Transverse colon (tissue), 4 donors: Measurements from ENCODE around the gene WDR5.

ENCODE experiments used
- CTCF ChIP-seq, 5 experiments: fragments of 200-600 bp in 3 of 5; fragments of 450-650 bp in 2 of 5; sonication (generic) in 3 of 5; IDR thresholded peaks; 1 replicate in 2 of 5; 2 replicates in 3 of 5; pipeline ENCODE4 v1.5.1; 2016 to 2017; ENCODE audit warnings: antibody characterized with exemption in 5 of 5, inconsistent platforms in 3 of 5, mild to moderate bottlenecking in 2 of 5, moderate library complexity in 1 of 5
- POLR2A ChIP-seq: fragments of 450-650 bp; IDR thresholded peaks from one replicate; pipeline ENCODE4 v1.6.1; 2016; ENCODE audit warnings: antibody characterized with exemption, mild to moderate bottlenecking, moderate library complexity
- POLR2AphosphoS5 ChIP-seq, 3 donors: sonication (generic); formaldehyde crosslinking; IDR thresholded peaks; one replicate each; pipeline ENCODE4 v1.6.1; 2016; ENCODE audit warnings: antibody characterized with exemption in 3 of 3

GRCh38 chr9:134205672-134206310 lies 69.9 kb downstream of the WDR5 start:
- TF ChIP-seq CTCF (IDR thresholded peaks at IDR 0.05) (no peak), POLR2A (no peak), POLR2AphosphoS5 (IDR thresholded peaks at IDR 0.05) (no peak)
